Hepatocyte (in vitro differentiated cells): ENCODE measurements around the gene FRAS1. TPM values are rescaled to one million over a fixed set of nuclear protein-coding genes. Genes with fewer than 3 reads are reported as not detected.

Experiments used
- DNase-seq: peaks from one replicate; pipeline ENCODE4 v3.0.0-alpha.2; 2016; ENCODE audit warnings: low spot score
- H2AFZ ChIP-seq: fragments of 200-600 bp; sonication (generic); 2 replicates; pipeline ENCODE4 v1.6.0; 2016; ENCODE audit warnings: antibody characterized with exemption, mild to moderate bottlenecking
- H3K27ac ChIP-seq: fragments of 200-600 bp; sonication (generic); 2 replicates; pipeline ENCODE4 v1.5.1; 2016; ENCODE audit warnings: mild to moderate bottlenecking
- H3K27me3 ChIP-seq: fragments of 200-600 bp; sonication (generic); 2 replicates; pipeline ENCODE4 v1.6.1; 2016
- H3K36me3 ChIP-seq: fragments of 200-600 bp; sonication (generic); replicated peaks from 2 replicates; pipeline ENCODE4 v1.5.1; 2016; ENCODE audit warnings: low read depth; ENCODE audit not compliant: insufficient read depth
- H3K4me1 ChIP-seq: fragments of 200-600 bp; sonication (generic); 2 replicates; pipeline ENCODE4 v1.5.1; 2016; ENCODE audit warnings: mild to moderate bottlenecking, moderate library complexity; ENCODE audit not compliant: insufficient read depth
- H3K4me2 ChIP-seq: fragments of 200-600 bp; sonication (generic); 2 replicates; pipeline ENCODE4 v1.6.0; 2016
- H3K4me3 ChIP-seq: fragments of 200-600 bp; sonication (generic); 2 replicates; pipeline ENCODE4 v1.5.1; 2016; ENCODE audit warnings: mild to moderate bottlenecking
- H3K79me2 ChIP-seq: fragments of 200-600 bp; sonication (generic); 2 replicates; pipeline ENCODE4 v1.6.0; 2017; ENCODE audit warnings: mild to moderate bottlenecking
- H3K9me2 ChIP-seq: fragments of 200-600 bp; sonication (generic); replicated peaks from 2 replicates; pipeline ENCODE4 v1.6.0; 2017; ENCODE audit warnings: mild to moderate bottlenecking; ENCODE audit not compliant: insufficient read depth
- H3K9me3 ChIP-seq: fragments of 200-600 bp; sonication (generic); 2 replicates; pipeline ENCODE4 v1.5.1; 2016; ENCODE audit warnings: low read depth, mild to moderate bottlenecking
- H4K20me1 ChIP-seq: fragments of 200-600 bp; sonication (generic); 2 replicates; pipeline ENCODE4 v1.6.0; 2016; ENCODE audit warnings: mild to moderate bottlenecking; ENCODE audit not compliant: insufficient read depth, poor library complexity, severe bottlenecking
- CTCF ChIP-seq: fragments of 200-600 bp; sonication (generic); IDR thresholded peaks from 2 replicates; pipeline ENCODE4 v1.5.1; 2016; ENCODE audit warnings: antibody characterized with exemption, mild to moderate bottlenecking; ENCODE audit not compliant: poor library complexity
- EZH2 ChIP-seq: fragments of 200-600 bp; sonication (generic); IDR thresholded peaks from 2 replicates; pipeline ENCODE4 v1.6.1; 2016; ENCODE audit warnings: antibody characterized with exemption, mild to moderate bottlenecking, borderline replicate concordance
- EZH2phosphoT487 ChIP-seq: fragments of 200-600 bp; sonication (generic); IDR thresholded peaks from one replicate; pipeline ENCODE4 v1.6.1; 2018; ENCODE audit warnings: antibody characterized with exemption, mild to moderate bottlenecking, low read depth, moderate library complexity; ENCODE audit not compliant: unreplicated experiment, severe bottlenecking
- WGBS: methylation state at CpG from one replicate; pipeline ENCODE4 v1.1.6; 2016; ENCODE audit warnings: low lambda C conversion rate; ENCODE audit errors: missing lambda C conversion rate; 5-methylcytosine and 5-hydroxymethylcytosine counted together
- polyA plus RNA-seq: library from polyadenylated mRNA; unstranded; fragments of >200 nt; fragmentation: Nextera tagmentation; extraction: Ambion mirVana; gene quantifications from 2 replicates; pipeline ENCODE4 v1.2.1, GENCODE V29; 2016
- total RNA-seq: library from RNA; depleted of rRNA; stranded (reverse); fragments of >200 nt; gene quantifications from 2 replicates; pipeline ENCODE4 v1.2.3, GENCODE V29; 2014

Gene FRAS1
- total and polyA plus RNA-seq, 2 experiments from 2014 or later: 9.3 to 38.5 TPM

DNA sequence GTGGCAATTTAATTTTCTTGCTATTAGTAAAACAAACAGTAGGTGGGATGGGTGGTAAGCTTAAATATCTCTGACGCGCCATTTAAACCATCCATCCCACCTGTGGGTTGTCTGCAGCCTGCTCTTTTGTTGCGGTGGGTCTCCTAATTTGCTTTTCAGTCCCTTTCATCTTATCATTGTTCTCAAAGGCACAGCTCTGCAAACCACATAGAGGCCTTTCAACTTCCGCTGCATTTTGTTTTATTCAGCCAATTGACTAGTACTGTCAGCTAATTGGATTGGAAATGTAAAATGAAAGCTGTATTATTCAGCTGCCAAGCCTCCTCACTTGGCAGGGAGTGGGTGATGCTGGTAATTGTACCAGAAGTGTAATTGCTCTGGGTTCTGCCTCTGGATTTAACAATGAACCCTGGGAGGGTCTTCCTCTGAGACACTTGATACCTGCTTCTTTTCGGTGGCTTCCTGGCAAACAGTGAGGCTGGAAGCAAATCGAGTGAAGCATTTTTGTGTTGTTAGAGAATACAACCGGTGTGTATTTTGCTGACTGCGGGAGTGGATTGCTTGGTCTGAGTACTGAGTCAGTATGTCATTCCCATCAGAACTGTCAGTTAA lies 165.6 kb downstream of the FRAS1 start:
- TF ChIP-seq EZH2 (no peak), CTCF (no peak), EZH2phosphoT487 (no peak)
- Histone ChIP-seq H3K4me2 (no peak overlapping the region), H3K9me2 (no peaks in the 10 kb centered on the region), H2AFZ (no peak overlapping the region), H3K79me2 (peaks cover 8% of the 10 kb centered on the region), H3K36me3 (no peaks in the 10 kb centered on the region), H4K20me1 (no peaks in the 10 kb centered on the region), H3K9me3 (peaks cover 7% of the 10 kb centered on the region), H3K4me1 (no peaks in the 10 kb centered on the region), H3K4me3 (no peak overlapping the region), H3K27me3 (no peaks in the 10 kb centered on the region), H3K27ac (no peak overlapping the region)
- 45% methylated on average over 8 of the region's 8 CpGs for WGBS
- no peak for DNase-seq

GRCh38 chr4:78225236-78225635 lies 168.1 kb downstream of the FRAS1 start:
- no peaks in the 10 kb centered on the region for H3K36me3 ChIP-seq
- H2AFZ ChIP-seq: no peak overlapping the region
- no peak overlapping the region for H3K27ac ChIP-seq
- no peak overlapping the region for H3K4me3 ChIP-seq
- no peak for DNase-seq
- H4K20me1 ChIP-seq: no peaks in the 10 kb centered on the region
- no peaks in the 10 kb centered on the region for H3K9me2 ChIP-seq
- 95% methylated on average over 3 of the region's 3 CpGs for WGBS
- H3K27me3 ChIP-seq: no peaks in the 10 kb centered on the region
- TF ChIP-seq EZH2: no peak
- no peak for TF ChIP-seq CTCF
- TF ChIP-seq EZH2phosphoT487: no peak
- no peaks in the 10 kb centered on the region for H3K4me1 ChIP-seq
- peaks cover 8% of the 10 kb centered on the region for H3K79me2 ChIP-seq
- H3K9me3 ChIP-seq: peaks cover 7% of the 10 kb centered on the region
- H3K4me2 ChIP-seq: no peak overlapping the region

DNA sequence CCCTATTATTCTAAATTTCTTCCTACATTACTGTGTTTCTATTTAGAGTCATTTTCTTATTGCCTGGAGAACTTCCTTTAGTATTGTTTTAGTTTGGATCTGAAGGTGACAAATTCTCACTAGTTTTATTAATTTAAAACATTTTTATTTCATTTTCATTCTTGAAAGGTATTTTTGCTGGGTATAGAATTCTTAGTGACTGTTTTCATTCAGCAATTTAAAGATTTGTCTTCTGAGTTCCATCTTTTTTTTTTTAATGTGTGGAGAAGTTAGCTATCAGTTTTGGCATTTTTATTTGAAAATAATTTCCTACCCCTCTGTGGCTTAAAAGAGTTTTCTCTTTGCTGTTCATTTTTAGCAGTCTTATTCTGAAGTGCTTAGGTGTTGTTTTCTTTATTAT lies 169.2 kb downstream of the FRAS1 start:
- Histone ChIP-seq H3K27ac (no peak overlapping the region), H3K4me3 (no peak overlapping the region), H4K20me1 (no peaks in the 10 kb centered on the region), H3K4me2 (no peak overlapping the region), H3K9me2 (no peaks in the 10 kb centered on the region), H2AFZ (no peak overlapping the region), H3K36me3 (no peaks in the 10 kb centered on the region), H3K27me3 (no peaks in the 10 kb centered on the region), H3K9me3 (peaks cover 7% of the 10 kb centered on the region), H3K4me1 (no peaks in the 10 kb centered on the region), H3K79me2 (peaks cover 6% of the 10 kb centered on the region)
- no peak for DNase-seq
- TF ChIP-seq CTCF (no peak), EZH2phosphoT487 (no peak), EZH2 (no peak)
